ENCODE measurements around the gene ATP6V0D1. TPM values are rescaled to one million over a fixed set of nuclear protein-coding genes. Genes with fewer than 3 reads are reported as not detected.

The ATP6V0D1 gene
- polyA plus RNA-seq, 1 of the 3 experiments (the other 2 are of a cell fraction): 135 TPM

- H3K27ac ChIP-seq (ENCODE audit: low read depth in 2 of 2, low read length in 1 of 2): no peak overlapping the region
- no peaks in the 10 kb centered on the region for H3K4me1 ChIP-seq (ENCODE audit: control insufficient read depth in 1 of 2, insufficient read depth in 2 of 2, low read depth in 1 of 2, low read length in 1 of 2)
- no peaks in the 10 kb centered on the region for H4K20me1 ChIP-seq (ENCODE audit: insufficient read depth)
- no peak overlapping the region for H3K9ac ChIP-seq
- H3K4me3 ChIP-seq (ENCODE audit: low read depth in 2 of 2, low read length in 1 of 2): no peak overlapping the region
- DNase-seq: no peak
- H3K9me2 ChIP-seq: no peaks in the 10 kb centered on the region
- H3K27me3 ChIP-seq (ENCODE audit: insufficient read depth): no peaks in the 10 kb centered on the region
- CTCF ChIA-PET: interaction anchor here (0.7 to 3.7 kb wide), 3 partner anchors 10 to 15 kb away, joined by 3 to 19 read pairs (median 10); no protein-coding TSS in a partner anchor
- WGBS (ENCODE audit: low lambda C conversion rate): 85% methylated on average over 4 of the region's 4 CpGs
- H3K79me2 ChIP-seq (ENCODE audit: insufficient read depth): no peaks in the 10 kb centered on the region
- H3K36me3 ChIP-seq (replicated peaks in 1 of 2; ENCODE audit: control insufficient read depth in 1 of 2, insufficient read depth in 2 of 2, low read length in 1 of 2): no peaks in the 10 kb centered on the region
- H3F3A ChIP-seq (replicated peaks; ENCODE audit: insufficient read depth): no peaks in the 10 kb centered on the region
- TF ChIP-seq NFIC (IDR thresholded peaks at IDR 0.05; ENCODE audit: borderline replicate concordance) (peak; percentile 26; the same call in 1 of the 2 replicates), POLR2AphosphoS5 (IDR thresholded peaks at IDR 0.05; ENCODE audit: low read depth, low read length) (no peak)
- H3K9me3 ChIP-seq: no peaks in the 10 kb centered on the region
- no peak overlapping the region for H3K4me2 ChIP-seq
- H2AFZ ChIP-seq (ENCODE audit: low read depth): no peak overlapping the region
- POLR2A ChIA-PET: no interaction called here
Measured at GRCh38 chr16:67509016-67509415, 28.1 kb upstream of the ATP6V0D1 start.

GRCh38 chr16:67506468-67506867 is 25.5 kb upstream of the ATP6V0D1 start:
- H3F3A ChIP-seq (replicated peaks; ENCODE audit: insufficient read depth): no peaks in the 10 kb centered on the region
- WGBS (ENCODE audit: low lambda C conversion rate): 81% methylated on average over 8 of the region's 8 CpGs
- no peak for DNase-seq
- H3K36me3 ChIP-seq (replicated peaks in 1 of 2; ENCODE audit: control insufficient read depth in 1 of 2, insufficient read depth in 2 of 2, low read length in 1 of 2): no peaks in the 10 kb centered on the region
- TF ChIP-seq IRF3 (IDR thresholded peaks at IDR 0.05; ENCODE audit: low read depth, low read length): no peak
- no peak for TF ChIP-seq NFIC (IDR thresholded peaks at IDR 0.05; ENCODE audit: borderline replicate concordance)
- no peaks in the 10 kb centered on the region for H3K9me3 ChIP-seq
- H4K20me1 ChIP-seq (ENCODE audit: insufficient read depth): no peaks in the 10 kb centered on the region
- no peaks in the 10 kb centered on the region for H3K79me2 ChIP-seq (ENCODE audit: insufficient read depth)
- no peaks in the 10 kb centered on the region for H3K4me1 ChIP-seq (ENCODE audit: control insufficient read depth in 1 of 2, insufficient read depth in 2 of 2, low read depth in 1 of 2, low read length in 1 of 2)
- ChIA-PET CTCF (interaction anchor here (1.0 to 4.4 kb wide), 3 partner anchors 12 to 25 kb away, joined by 3 to 17 read pairs (median 10); partner anchors contain the start of gene ATP6V0D1), POLR2A (interaction anchor here (0.6 kb wide), 1 partner anchor 20 kb away, joined by 3 read pairs; no protein-coding TSS in a partner anchor)
- no peaks in the 10 kb centered on the region for H3K27me3 ChIP-seq (ENCODE audit: insufficient read depth)
- H3K4me3 ChIP-seq (ENCODE audit: low read depth in 2 of 2, low read length in 1 of 2): no peak overlapping the region
- no peak overlapping the region for H3K4me2 ChIP-seq
- no peaks in the 10 kb centered on the region for H3K9me2 ChIP-seq
- no peak overlapping the region for H3K9ac ChIP-seq
- H3K27ac ChIP-seq (ENCODE audit: low read depth in 2 of 2, low read length in 1 of 2): no peak overlapping the region
- no peak overlapping the region for H2AFZ ChIP-seq (ENCODE audit: low read depth)

- no peak overlapping the region for H3K4me2 ChIP-seq
- H3K9ac ChIP-seq: no peak overlapping the region
- H3K27me3 ChIP-seq (ENCODE audit: insufficient read depth): no peaks in the 10 kb centered on the region
- no peaks in the 10 kb centered on the region for H3K9me3 ChIP-seq
- no peaks in the 10 kb centered on the region for H3F3A ChIP-seq (replicated peaks; ENCODE audit: insufficient read depth)
- no peaks in the 10 kb centered on the region for H3K79me2 ChIP-seq (ENCODE audit: insufficient read depth)
- DNase-seq: no peak
- 77% methylated on average over 9 of the region's 9 CpGs for WGBS (ENCODE audit: low lambda C conversion rate)
- no peaks in the 10 kb centered on the region for H4K20me1 ChIP-seq (ENCODE audit: insufficient read depth)
- no peak overlapping the region for H2AFZ ChIP-seq (ENCODE audit: low read depth)
- H3K4me1 ChIP-seq (ENCODE audit: control insufficient read depth in 1 of 2, insufficient read depth in 2 of 2, low read depth in 1 of 2, low read length in 1 of 2): no peaks in the 10 kb centered on the region
- POLR2A ChIA-PET: no interaction called here
- H3K36me3 ChIP-seq (replicated peaks in 1 of 2; ENCODE audit: control insufficient read depth in 1 of 2, insufficient read depth in 2 of 2, low read length in 1 of 2): no peaks in the 10 kb centered on the region
- no peaks in the 10 kb centered on the region for H3K9me2 ChIP-seq
- H3K27ac ChIP-seq (ENCODE audit: low read depth in 2 of 2, low read length in 1 of 2): no peak overlapping the region
- CTCF ChIA-PET: interaction anchor here (1.0 to 4.4 kb wide), 6 partner anchors 10 to 87 kb away, joined by 3 to 17 read pairs (median 6); partner anchors contain the start of gene ATP6V0D1
- H3K4me3 ChIP-seq (ENCODE audit: low read depth in 2 of 2, low read length in 1 of 2): no peak overlapping the region
- TF ChIP-seq TCF12 (IDR thresholded peaks at IDR 0.05) (no peak), REST (IDR thresholded peaks at IDR 0.05; ENCODE audit: low read depth, low read length) (no peak), POLR2AphosphoS5 (IDR thresholded peaks at IDR 0.05; ENCODE audit: low read depth, low read length) (no peak), RCOR1 (IDR thresholded peaks at IDR 0.05; ENCODE audit: low read length) (no peak), TEAD4 (IDR thresholded peaks at IDR 0.05; ENCODE audit: borderline replicate concordance, insufficient read depth) (no peak), JUND (IDR thresholded peaks at IDR 0.05) (no peak), CHD2 (IDR thresholded peaks at IDR 0.05; ENCODE audit: low read length, partially characterized antibody) (no peak), TAF1 (IDR thresholded peaks at IDR 0.05; ENCODE audit: borderline replicate concordance, low read depth, low read length) (no peak), FOSL2 (IDR thresholded peaks at IDR 0.05; ENCODE audit: borderline replicate concordance, low read depth) (no peak), USF1 (IDR thresholded peaks at IDR 0.05; ENCODE audit: borderline replicate concordance, low read depth) (no peak)
Measured at GRCh38 chr16:67504031-67505021, 23.4 kb upstream of the ATP6V0D1 start.

Measured in SK-N-SH (cell line).